Activated effector memory CD4-positive, alpha-beta T cell treated with anti-CD3 and anti-CD28 coated beads, Interleukin-2, amount 50 U/mL, for 16 hours (primary cell): Measurements from ENCODE around the gene NAPEPLD.
"Not testable (repeated sequence)": the region's sequence is repeated elsewhere in the genome, so short reads cannot be mapped to it uniquely, and the experiment has no call there.

ENCODE experiments used
- DNase-seq: peaks from one replicate; pipeline ENCODE4 v3.0.0-alpha.2; 2020

Gene NAPEPLD

DNA sequence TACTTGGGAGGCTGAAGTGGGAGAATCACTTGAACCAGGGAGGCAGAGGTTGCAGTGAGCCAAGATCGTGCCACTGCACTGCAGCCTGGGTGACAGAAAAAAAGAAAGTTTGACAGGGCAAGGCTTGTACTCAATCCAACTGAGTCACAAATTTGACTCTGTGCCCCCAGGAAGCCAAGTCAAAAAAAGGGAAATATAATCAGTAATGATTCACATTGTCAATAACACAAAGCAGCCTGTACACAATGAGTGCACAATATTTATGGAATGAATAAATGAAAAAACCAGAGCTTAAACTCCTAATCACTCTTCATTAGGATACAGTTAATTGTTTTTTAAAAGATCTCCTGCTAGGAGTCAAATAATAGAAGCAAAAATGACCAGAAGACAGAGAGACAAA is 6.4 kb downstream of the NAPEPLD start:
- no peak for DNase-seq

DNA sequence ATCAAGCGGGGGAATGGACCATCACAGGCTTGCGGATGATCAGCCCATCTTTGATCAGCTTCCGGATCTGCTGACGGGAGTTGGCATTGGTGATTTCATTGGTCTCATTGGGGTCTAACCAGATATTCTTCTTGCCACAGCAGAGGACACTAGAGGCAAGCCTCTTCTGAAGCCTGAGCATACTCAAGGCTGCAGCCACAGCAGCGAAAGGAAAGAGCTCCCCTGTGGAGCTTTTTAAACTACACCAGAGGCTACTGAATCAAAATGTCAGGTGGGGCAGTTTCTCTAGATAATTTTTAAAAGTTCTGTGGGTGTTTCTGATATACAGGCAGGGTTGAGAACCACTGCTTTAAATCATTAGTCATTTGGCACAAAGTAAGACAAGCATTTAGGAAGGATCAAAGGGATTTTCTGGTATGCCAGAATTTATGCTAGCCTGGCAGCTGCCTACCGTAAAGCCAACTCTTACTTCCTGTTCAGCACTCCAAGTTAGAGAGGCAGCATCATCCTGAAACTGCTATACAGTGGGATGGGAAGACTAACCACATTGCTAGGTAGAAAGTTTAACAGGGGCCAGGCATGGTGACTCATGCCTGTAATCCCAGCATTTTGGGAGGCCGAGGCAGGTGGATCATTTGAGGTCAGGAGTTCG is 7.0 kb downstream of the NAPEPLD start:
- no peak for DNase-seq

DNA sequence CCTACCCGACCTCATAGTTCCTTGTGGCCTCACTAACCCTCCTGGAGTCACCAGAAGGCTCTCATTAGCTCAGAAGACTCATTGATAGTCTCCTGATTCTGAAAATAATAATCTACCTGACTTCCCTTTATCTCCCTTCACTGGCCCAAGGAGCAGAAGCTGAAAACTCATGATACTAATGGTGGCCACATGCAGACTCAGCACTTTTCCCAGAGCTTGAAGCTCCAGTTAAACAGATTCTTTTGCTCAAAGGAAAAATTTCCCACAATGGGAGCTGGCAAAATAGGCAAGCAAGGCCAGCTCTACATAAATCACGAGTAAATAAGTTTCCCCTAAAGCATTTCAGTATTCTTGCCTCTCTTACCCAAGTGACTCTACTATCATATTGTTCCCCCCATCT is 8.2 kb downstream of the NAPEPLD start:
- DNase-seq = no peak

DNA sequence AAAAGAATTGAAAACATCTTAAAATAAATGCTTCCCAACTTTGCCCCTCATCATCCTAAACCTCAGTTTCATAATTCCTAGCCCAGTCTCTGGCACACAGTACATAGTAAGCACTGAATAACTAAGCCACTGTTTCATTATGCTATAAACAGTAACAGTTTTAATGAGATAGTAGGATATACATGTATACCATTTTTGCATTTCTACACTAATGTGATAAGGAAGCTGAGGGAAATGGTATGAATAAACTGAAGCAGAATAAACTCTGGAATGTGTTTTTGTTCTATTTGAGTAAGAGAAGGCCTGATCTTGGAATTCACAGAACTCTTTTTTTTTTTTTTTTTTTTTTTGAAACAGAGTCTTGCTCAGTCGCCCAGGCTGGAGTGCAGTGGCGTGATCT is 8.8 kb downstream of the NAPEPLD start:
- no peak for DNase-seq

DNA sequence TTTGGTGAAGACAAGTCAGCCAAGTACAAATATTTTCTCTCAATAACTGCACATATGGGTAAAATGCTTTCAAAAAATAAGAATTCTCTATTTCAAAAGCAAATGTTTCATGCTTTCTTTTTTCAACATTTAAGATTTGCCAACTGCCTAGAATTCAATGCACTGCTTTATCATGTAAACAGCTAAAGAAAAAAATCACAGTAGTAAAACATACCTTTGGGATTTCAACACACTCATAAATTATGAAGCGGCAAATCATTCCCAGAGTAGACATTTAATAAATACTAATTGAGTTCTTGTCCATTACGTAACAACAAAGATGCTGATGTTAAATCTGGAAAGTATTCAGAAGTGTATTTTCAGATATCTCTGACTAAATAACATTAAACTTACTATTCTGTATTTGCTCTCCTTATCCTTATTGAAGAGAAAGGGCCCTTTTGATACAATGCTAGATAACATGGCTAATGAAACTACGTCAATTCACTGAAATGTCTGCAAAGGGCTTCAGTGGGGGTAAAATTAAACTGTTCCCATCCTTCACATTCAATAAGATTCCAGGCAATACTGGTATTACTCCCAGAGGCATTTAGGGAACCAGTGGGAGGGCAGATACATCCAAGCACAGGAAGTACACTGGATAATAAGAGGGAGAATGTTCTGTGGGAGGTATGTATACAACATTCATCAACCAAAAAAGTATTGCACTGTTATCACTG is 13.9 kb downstream of the NAPEPLD start:
- DNase-seq = no peak

DNA sequence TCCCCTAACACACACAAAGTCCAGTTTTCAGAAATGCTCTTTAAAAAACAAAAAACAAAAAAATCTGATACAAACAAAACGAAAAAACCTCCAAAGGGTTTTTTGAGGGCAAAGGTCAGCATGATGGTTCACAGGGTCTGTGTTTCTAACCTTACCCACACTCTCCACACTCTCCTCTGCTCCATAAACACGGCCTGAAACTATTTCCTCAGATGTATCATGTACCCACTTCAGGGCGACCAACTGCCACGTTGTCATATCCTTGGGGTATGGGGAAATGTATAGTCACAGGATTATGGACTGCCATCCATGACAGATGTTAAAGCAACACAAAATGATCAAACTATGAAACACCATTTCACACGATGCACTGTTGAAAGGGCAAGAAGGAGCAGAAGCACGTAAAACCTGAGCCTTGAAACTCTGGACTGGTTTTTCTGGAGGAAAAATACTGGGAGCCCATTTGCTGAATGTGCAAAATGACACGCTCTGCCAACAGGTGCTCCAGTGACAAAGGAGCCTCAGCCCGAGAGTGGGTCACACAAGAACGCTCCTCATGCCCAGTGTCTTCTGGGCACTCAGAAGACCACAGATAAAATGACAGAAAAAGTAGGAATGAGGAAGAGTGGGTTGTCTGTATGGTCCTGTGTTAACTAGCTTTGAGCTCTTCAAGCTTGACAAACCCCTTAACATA is 15.8 kb downstream of the NAPEPLD start:
- DNase-seq = no peak

DNA sequence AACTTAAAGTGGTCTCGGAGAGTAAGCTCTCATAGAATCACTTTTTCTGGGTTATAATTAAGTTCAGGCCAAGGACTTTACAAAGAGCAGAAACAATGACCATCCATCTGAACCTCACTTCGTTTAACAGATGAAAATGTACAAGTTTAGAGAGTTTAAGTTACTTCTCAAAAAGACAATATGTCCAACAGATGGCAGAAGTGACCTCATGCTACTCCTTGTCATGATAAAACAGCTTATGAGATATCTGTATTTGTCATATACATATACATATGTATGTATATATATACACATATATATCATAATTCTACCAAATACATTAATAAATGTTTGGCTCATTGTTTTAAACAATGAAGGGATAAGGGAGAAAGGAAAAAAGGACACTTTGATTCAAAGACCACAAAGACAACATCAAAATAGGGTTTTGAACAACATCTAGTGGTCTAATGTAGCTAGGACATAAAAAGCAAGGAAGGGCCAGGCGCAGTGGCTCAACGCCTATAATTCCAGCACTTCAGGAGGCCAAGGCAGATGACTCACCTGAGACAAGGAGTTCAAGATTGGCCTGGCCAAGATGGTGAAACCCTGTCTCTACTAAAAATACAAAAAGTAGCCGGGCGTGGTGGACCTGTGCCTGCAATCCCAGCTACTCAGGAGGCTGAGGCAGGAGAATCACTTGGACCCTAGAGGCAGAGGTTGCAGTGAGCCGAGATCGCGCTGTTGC is 17.8 kb downstream of the NAPEPLD start:
- no peak for DNase-seq

DNA sequence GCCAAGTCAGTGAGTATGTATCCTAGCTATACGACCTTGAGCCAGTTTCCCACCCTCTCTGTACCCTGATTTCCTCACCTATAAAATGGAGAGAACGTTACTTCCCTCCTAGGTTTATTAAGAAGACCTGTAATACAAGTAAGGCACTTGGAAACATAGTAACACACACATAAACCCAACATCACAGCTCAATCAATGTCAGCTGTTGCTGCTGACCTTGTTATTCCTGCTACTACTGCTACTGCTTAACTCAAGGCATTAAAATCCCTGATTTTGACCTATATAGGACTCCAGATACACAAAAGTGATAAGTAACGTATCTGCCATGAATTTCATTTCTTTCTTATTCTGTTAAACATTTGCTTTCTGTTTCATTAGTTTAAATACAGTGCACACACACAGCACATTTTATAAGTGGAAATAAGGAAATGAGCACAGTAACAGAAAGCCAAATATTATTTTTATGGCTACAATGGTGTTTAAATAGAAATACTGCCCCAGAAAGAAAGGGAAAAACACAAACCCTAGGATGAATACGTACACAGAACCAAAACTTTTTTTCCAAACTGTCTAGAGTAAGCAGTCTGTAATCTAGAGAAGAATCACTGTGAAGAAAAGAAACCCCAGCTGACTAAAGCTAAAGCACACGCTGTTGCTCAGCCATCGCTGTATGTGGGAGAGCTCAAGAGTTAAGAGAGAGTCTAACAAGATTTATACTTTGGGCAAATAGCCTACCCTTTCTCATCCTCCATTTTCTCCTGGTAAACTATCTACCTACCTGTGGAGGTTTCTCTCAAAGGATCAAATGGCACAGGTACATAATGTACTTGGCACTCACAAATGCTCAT is 19.0 kb downstream of the NAPEPLD start:
- DNase-seq = no peak

DNA sequence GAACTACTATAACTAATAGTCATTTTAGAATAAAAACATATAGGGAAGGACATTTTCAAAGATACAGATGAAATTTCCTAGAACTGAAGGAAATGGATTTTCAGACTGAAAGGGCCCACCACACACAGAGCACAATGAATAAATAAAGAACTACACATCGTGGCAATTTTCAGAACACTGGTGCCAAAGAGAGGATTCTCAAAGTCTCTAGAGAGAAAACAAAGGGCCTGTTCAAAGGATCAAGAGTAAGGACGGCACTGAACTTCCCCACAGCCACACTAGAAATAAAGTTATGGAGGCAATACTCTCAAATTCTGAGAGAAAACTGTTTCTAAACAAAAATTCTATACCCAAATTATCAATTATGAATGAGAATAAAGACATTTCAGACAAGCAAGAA is 21.9 kb downstream of the NAPEPLD start:
- DNase-seq = no peak

DNA sequence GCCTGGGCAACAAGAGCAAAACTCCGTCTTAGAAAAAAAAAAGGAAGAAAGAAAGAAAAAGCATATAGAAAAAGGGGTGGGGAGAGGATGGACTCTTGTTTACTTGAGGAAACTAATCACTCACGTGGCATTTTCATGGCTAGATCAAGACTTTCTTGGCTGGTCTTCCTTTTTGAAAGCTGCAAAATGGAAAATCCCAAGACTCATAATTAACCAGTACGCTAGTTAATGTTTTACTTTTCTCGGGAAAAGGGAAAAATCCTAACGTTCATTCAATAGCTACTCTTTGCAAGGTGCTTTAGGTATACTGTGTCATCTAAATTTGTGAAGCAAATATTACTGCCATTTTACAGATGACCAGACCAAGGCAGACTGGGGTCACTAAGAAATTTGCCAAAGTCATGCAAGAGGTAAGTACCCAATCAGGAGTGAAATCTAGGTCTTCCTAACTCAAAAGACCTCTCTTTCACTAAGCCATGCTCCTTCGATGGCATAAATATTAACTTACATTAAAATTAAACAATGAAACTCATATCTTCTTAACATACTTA is 24.4 kb downstream of the NAPEPLD start:
- DNase-seq = no peak

DNA sequence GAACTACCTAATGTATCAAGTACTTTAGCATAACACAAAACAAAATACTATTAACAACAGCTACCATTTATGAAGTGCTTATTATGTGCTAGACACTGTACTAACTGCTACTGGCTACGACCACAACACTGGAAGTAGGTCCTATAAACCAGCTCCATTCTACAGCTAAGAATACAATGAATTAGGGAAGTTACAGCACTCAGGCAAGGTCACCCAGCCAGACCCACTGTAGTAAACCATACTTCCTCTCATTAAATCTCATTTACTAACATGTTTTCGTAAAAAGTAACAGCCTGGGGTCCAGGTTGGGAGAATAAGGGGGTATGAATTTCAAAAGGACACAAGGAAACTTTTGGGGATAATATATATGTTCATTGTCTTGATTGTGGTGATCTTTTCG is 25.4 kb downstream of the NAPEPLD start:
- DNase-seq = no peak

DNA sequence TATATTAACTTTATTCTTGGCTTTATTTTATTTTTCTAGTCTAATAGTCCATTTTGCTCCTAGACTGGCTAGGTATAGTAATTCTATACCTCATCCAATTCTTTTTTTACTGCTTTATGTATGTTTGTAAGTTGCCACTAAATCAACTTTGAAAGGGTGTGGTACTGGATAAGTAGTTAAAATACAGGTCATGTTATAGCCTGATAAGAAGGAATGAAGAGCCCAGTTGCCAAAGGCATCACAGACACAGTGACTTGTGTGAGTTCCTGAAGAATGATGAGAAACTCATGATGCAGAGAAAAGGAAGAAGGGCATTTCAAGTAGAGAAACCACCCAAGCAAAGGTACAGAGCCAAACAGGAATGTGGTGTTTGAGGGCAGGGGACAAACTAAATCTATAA is 27.3 kb downstream of the NAPEPLD start:
- no peak for DNase-seq

DNA sequence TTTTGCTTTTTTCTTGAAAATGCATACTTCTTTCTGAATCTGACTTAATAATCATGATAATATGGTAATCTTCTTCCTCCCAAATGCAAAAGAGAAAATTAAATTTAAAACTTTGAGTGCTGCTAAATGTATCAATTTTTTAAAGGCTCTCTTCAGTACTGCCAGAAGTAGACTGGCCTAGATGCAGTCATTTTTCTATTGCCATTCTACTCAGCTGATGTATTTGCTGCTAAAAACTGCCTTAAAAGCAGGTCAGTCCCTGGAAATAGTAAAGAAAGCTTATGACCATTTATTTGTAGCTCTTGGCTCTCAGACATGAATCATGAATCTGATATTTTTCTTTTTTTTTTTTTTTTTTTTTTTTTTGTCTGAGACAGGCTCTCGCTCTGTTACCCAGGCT is 28.5 kb downstream of the NAPEPLD start:
- DNase-seq = no peak

DNA sequence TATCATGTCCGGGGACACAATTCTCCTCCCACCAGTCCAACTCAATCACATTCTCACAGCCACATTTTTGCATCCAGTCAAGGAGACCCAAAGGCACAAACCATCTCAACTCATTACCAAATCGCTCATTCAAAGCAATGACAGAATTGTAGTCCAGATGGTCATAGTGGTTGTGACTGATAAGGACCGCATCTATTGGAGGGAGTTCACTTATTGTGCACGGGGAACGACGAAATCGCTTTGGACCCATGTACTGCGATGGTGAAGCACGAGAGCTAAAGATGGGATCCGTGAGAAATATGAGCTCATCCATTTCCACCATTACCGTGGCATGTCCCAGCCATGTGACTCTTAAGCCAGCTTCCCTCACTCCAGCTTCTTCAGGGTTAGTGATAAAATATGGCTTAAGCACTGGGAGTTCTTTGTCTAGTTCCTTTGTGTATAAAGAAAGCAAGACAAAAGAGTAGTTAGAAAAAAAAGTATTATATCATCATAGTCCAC is 29.1 kb downstream of the NAPEPLD start:
- no peak for DNase-seq

DNA sequence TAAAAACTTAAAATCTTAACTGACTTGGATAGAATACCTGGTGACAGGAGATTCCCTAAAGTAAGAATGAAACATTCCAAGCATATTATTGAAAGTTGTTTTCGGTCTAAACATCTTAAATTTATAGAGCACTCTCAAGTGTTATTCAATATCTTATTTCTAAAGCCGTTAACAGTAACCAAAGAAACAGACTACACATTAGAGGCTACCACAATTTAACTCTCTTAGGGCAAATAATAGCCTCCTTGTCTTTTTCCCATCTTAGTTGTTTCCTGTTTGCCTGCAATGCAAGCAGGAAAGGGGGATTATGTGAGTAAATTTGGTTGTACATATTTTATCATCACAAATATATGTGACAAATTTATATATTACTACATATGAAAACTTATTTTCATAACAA is 31.4 kb downstream of the NAPEPLD start:
- no peak for DNase-seq

DNA sequence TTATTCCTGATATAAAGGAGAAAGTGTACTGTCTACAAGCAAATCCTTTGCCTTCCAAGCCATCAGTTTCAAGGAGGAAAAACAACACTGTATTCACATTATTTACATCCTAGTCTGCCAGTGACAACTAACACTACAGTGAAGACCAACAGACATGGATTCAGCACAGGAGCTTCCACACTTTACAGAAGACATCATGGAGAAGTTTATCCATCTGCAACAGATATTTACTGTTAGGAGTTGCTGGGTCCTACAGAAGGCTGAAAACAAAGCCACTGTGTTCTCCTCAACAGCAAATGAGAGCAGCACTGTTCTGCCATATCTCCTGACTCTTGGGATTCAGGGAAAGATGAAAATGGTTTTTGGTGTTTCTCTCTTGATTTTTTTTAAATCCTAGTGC is 31.9 kb downstream of the NAPEPLD start:
- no peak for DNase-seq

DNA sequence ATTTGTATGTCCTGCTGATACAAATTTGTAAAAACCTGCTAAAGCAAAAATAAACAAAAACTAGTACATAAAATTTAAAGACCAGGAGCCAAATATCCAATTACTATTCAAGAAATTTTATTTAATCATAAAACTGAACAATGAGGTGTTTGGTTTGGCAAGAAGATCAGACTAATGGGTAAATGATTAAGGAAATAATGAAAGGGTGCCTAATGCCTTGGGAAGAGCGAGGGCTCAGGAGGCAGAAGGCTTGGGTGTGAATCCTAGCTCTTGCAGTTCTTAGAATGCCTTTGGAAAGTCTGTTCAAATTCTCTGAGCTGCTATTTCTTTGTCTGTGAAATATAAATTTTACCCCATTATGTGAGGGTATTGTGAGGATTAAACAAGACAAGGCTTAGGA is 32.4 kb downstream of the NAPEPLD start:
- DNase-seq = no peak

DNA sequence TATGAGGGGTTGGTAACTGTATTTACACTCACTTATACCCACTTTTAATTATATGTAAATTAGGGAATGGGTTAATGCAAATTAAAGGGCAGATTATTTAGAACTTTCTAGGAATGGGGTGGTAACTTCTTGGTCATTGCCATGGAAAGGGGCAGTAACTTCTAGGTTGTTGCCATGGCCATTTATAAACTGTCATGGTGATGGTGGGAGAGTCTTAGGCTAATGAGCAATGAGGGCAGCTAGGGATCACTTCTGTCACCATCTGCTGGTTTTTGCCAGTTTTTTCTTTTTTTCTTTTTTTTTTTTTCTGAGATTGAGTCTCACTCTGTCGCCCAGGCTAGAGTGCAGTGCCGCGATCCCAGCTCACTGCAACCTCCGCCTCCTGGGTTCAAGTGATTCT is 33.1 kb downstream of the NAPEPLD start:
- DNase-seq = no peak

DNA sequence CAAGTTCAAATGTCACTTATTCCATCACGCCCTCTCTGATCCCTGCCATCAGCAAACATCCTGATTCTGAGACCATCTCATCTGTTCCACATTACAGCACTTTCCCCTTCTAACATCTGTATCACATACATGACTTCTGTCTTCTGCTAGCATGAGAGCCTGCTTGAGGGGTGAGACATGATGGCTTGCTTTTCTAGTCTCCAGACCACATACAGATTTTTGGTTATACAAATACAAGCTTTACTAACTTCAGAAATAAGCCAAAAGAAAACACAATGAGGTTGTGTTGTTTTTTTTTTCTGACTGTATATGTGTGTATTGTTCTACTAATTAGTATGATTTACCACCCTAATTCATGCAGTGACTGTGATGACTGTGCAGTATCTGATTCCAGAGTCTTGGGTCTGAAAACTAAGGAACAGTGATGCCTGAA is 34.3 kb downstream of the NAPEPLD start:
- DNase-seq = no peak

DNA sequence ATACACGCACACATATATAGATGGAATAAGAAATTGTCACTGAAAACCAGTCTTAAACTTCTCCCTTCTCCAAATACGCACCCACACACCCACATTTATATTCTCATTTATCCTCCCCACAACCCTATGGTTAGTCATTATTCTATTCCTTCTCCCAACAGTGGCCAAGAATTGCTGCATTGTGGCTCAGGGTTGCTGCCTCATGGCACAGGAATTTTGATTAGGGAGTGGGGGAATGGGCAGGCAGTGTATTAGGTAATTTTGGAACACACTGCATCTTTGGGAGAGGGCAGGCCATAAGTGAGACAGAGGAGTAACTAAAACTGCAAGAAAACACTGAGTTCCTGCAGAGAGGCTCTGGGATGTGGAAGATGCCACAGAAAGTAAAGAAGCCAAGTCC is 35.7 kb downstream of the NAPEPLD start:
- DNase-seq = no peak

DNA sequence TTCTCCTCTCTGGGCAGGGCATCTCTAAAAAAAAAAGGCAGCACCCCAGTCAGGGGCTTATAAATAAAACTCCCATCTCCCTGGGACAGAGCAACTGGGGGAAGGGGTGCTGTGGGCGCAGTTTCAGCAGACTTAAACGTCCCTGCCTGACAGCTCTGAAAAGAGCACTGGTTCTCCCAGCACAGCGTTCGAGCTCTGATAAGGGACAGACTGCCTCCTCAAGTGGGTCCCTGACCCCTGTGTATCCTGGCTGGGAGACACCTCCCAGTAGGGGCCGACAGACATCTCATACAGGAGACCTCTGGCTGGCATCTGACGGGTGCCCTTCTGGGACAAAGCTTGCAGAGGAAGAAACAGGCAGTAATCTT is 42.2 kb downstream of the NAPEPLD start:
- not testable (repeated sequence) for DNase-seq

DNA sequence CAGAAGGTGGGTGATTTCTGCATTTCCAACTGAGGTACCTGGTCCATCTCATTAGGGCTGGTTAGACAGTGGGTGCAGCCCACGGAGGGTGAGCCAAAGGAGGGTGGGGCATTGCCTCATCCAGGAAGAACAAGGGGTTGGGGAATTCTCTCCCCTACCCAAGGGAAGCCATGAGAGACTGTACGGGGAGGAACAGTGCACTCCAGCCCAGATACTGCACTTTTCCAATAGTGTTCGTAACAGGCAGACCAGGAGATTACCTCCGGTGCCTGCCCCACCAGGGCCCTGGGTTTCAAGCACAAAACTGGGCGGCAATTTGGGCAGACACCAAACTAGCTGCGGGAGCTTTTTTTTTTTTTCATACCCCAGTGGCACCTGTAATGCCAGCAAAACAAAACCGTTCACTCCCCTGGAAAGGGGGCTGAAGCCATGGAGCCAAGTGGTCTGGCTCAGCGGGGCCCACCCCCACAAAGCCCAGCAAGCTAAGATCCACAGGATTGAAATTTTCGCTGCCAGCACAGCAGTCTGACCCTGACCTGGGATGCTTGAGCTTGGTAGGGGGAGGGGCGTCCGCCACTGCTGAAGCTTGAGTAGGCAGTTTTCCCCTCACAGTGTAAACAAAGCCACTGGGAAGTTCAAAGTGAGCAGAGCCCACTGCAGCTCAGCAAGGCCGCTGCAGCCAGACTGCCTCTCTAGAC is 42.7 kb downstream of the NAPEPLD start:
- DNase-seq = no peak
